ENCODE measurements around the gene CBL. TPM values are rescaled to one million over a fixed set of nuclear protein-coding genes. Genes with fewer than 3 reads are reported as not detected.

CBL gene
- total RNA-seq (2013; cell fraction: nucleolus; rRNA removed) = 28.7 and 29.6 TPM in 2 replicates
- total RNA-seq (2014; rRNA removed) (9.3 and 9.6 TPM in 2 replicates), total RNA-seq (2014; rRNA removed; fragmentation: Illumina TruSeq; extraction: Trizol) (9.4 and 10.0 TPM in 2 replicates), total RNA-seq (2021) (25.4 and 27.1 TPM in 2 replicates), polyA plus RNA-seq (2011; rRNA removed) (14.5 and 18.4 TPM in 2 replicates), polyA plus RNA-seq (2014; fragmentation: Illumina TruSeq; extraction: Trizol) (21.5 and 25.9 TPM in 2 replicates), polyA plus RNA-seq (2014; fragmentation: Nextera tagmentation; extraction: Ambion mirVana) (1 to 10 TPM; 3.9 to 7.6 TPM), polyA plus RNA-seq (2014; rRNA removed) (11.6 and 12.1 TPM in 2 replicates), polyA plus RNA-seq (2016; fragmentation: Nextera tagmentation; extraction: Ambion mirVana) (1 to 10 TPM; 8.2 to 8.8 TPM), polyA minus RNA-seq (2011; rRNA and poly(A)+ RNA removed) (20.2 and 23.0 TPM in 2 replicates), Bru-seq, nascent RNA (percentile 79 among the genes with signal in this experiment), BruChase-seq, experiment 1, labeled RNA remaining after a 6-hour chase (percentile 89 among the genes with signal in this experiment), BruChase-seq, experiment 2, labeled RNA remaining after a 2-hour chase (percentile 88 among the genes with signal in this experiment)
- 7.9 TPM for polyA plus RNA-seq (2011; ENCODE audit: low read depth)
- polyA plus RNA-seq (2011; cell fraction: cytosol; rRNA removed) = 11.4 and 16.9 TPM in 2 replicates
- 21.6 and 24.8 TPM in 2 replicates for polyA plus RNA-seq (2011; cell fraction: nucleus; rRNA removed)
- 9.4 and 12.4 TPM in 2 replicates for polyA plus RNA-seq (2012)
- 11.9 and 13.2 TPM in 2 replicates for polyA minus RNA-seq (2011; cell fraction: cytosol; rRNA and poly(A)+ RNA removed)
- polyA minus RNA-seq (2011; cell fraction: nucleus; rRNA and poly(A)+ RNA removed) = 8.0 and 13.5 TPM in 2 replicates
- long read RNA-seq, experiment 1, partial matches to known transcripts = 1 of 2 reads
- long read RNA-seq, experiment 1, other reads (novel, unspliced or antisense) = 1 of 2 reads
- long read RNA-seq, experiment 2, partial matches to known transcripts = 2 of 21 reads
- long read RNA-seq, experiment 2, other reads (novel, unspliced or antisense) = 19 of 21 reads

DNA sequence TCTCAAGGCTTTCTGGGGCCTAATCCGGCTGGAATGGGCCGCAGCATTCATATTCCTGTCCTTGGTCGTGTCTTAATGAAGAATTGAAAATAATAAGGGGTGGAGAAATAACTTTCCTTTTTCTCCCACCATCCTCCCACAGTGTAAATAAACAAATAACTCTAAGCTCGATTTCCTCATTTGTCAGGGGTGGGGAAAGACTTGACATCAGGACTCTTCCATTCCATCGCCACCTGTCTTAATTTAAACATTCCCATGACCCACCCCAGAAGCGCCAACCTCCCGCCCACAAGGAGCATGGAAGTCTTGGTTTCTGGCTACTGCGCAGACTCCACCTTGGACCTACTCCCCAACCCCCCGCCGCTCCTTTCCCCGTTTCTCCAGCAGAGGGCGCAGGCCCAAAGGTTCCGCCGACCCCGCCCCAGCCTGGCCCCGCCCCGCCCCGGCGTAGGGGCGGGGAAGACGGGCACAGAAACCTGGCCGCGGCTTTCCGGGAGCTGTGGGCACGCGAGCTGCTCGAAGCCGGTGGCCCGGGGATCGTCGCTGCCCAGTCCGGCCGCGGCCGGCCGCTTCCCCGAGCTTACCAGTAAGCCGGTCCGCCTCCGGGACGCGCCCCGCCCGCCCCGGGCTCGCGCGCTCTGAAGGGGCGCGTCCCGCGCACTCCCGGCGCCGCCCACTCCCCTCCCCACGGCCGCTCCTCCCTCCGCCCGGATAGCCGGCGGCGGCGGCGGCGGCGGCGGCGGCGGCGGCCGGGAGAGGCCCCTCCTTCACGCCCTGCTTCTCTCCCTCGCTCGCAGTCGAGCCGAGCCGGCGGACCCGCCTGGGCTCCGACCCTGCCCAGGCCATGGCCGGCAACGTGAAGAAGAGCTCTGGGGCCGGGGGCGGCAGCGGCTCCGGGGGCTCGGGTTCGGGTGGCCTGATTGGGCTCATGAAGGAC lies at the start of gene CBL:
TSS of gene CBL (plus strand) at position 766 of the 937 bp plus-strand sequence. CDS start at position 845, 79 bp downstream.
- H3K9ac ChIP-seq (ENCODE audit: control insufficient read depth, insufficient read depth, low read length) = peak within 1 kb of the TSS; percentile 83
- FAIRE-seq (peak; percentile 27), ATAC-seq (peak; percentile 91), DNase-seq (ENCODE audit: low read depth, low spot score) (peak; percentile 47)
- H3K9me3 ChIP-seq (replicated peaks; ENCODE audit: control insufficient read depth, insufficient read depth, low read length) = no peaks in the 10 kb centered on the region; the same call in 2 of the 3 replicates
- ChIA-PET RAD21 (ENCODE audit: unreplicated experiment) (interaction anchor here (0.9 to 3.6 kb wide), 14 partner anchors 10 to 138 kb away, joined by 3 to 44 read pairs (median 4); partner anchors contain the start of genes C2CD2L, HMBS and VPS11), SMC1A (ENCODE audit: uncharacterized antibody, unreplicated experiment) (interaction anchor here (0.6 to 4.0 kb wide), 9 partner anchors 9 to 139 kb away, joined by 3 to 42 read pairs (median 4); partner anchors contain the start of gene VPS11), CTCF (interaction anchor here (0.5 to 4.5 kb wide), 28 partner anchors 10 to 189 kb away, joined by 3 to 63 read pairs (median 4); partner anchors contain the start of genes DPAGT1, HMBS, NLRX1 and RNF26), POLR2A (interaction anchor here (0.5 to 2.4 kb wide), 18 partner anchors 10 to 413 kb away, joined by 3 to 20 read pairs (median 4); partner anchors contain the start of genes HINFP, HMBS and VPS11)
- peaks cover 46% of the 10 kb centered on the region for H3K79me2 ChIP-seq (ENCODE audit: control insufficient read depth, insufficient read depth, low read length)
- no peaks in the 10 kb centered on the region for H3K27me3 ChIP-seq (replicated peaks in 1 of 2; ENCODE audit: control insufficient read depth in 2 of 2, insufficient read depth in 2 of 2, low read length in 1 of 2)
- peak within 1 kb of the TSS; percentile 88 for H3K27ac ChIP-seq (ENCODE audit: control insufficient read depth, insufficient read depth)
- WGBS (ENCODE audit: insufficient coverage, insufficient replicate concordance, low lambda C conversion rate, missing lambda C conversion rate) = under 1% methylated on average over 53 of the region's 88 CpGs
- no TSS peak for BruUV-seq (replicated peaks)
- peaks cover 9% of the 10 kb centered on the region for H3K4me1 ChIP-seq (ENCODE audit: control insufficient read depth, insufficient read depth, low read length)
- H3K4me3 ChIP-seq = peak within 1 kb of the TSS; percentile 93
- H2AFZ ChIP-seq (ENCODE audit: control insufficient read depth, low read depth, low read length) = peak within 1 kb of the TSS; percentile 85
- H3K36me3 ChIP-seq (ENCODE audit: control insufficient read depth in 2 of 2, insufficient read depth in 2 of 2, low read length in 1 of 2) = no peaks in the 10 kb centered on the region
- peak within 1 kb of the TSS; percentile 86 for H3K4me2 ChIP-seq (ENCODE audit: control insufficient read depth, insufficient read depth)
- no peaks in the 10 kb centered on the region; the same call in 1 of the 2 replicates for H4K20me1 ChIP-seq (ENCODE audit: control insufficient read depth, insufficient read depth)
- intact Hi-C loops (cut with micrococcal nuclease; ENCODE audit: unreplicated experiment) = loop anchor here (1.0 to 5.0 kb wide), 2 partner anchors 78 to 116 kb away; no protein-coding TSS in a partner anchor
- in situ Hi-C loops (cut with MboI) = no loop called here
- TF ChIP-seq ESRRA (IDR thresholded peaks at IDR 0.05; ENCODE audit: low read length) = no peak
- TF ChIP-seq MXI1 (IDR thresholded peaks at IDR 0.05; ENCODE audit: low read depth, low read length) = 0 out of 2 replicates have a peak, but pooled peaks have one; percentile 22
- TF ChIP-seq MAX (IDR thresholded peaks at IDR 0.05; ENCODE audit: low read depth, low read length) = no peak
- peak; percentile 44; the same call in 1 of the 2 replicates for TF ChIP-seq CREB1 (IDR thresholded peaks at IDR 0.05; ENCODE audit: low read depth)
- TF ChIP-seq CTCF (IDR thresholded peaks at IDR 0.05 in 2 of 3, conservative IDR thresholded peaks at IDR 0.05 in 1 of 3; ENCODE audit: control insufficient read depth in 2 of 3, extremely low read depth in 1 of 3, insufficient read depth in 1 of 3, low read depth in 3 of 3, low read length in 3 of 3) = peak; percentile 85 to 92 (median 91)
- TF ChIP-seq, protein P1, sequence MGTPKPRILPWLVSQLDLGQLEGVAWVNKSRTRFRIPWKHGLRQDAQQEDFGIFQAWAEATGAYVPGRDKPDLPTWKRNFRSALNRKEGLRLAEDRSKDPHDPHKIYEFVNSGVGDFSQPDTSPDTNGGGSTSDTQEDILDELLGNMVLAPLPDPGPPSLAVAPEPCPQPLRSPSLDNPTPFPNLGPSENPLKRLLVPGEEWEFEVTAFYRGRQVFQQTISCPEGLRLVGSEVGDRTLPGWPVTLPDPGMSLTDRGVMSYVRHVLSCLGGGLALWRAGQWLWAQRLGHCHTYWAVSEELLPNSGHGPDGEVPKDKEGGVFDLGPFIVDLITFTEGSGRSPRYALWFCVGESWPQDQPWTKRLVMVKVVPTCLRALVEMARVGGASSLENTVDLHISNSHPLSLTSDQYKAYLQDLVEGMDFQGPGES (IDR thresholded peaks at IDR 0.05) = no peak
- TF ChIP-seq BCL11A (IDR thresholded peaks at IDR 0.05; ENCODE audit: low read depth, low read length) = no peak
- TF ChIP-seq EGR1 (IDR thresholded peaks at IDR 0.05; ENCODE audit: borderline replicate concordance in 1 of 2, low read depth in 2 of 2, low read length in 2 of 2) = 0 out of 3 replicates have a peak, but pooled peaks of 1 of the 2 experiments have one; percentile 53
- peak; percentile 81; the same call in 1 of the 2 replicates for TF ChIP-seq DPF2 (IDR thresholded peaks at IDR 0.05)
- TF ChIP-seq SMAD1 (IDR thresholded peaks at IDR 0.05; ENCODE audit: low read depth, partially characterized antibody) = no peak
- no peak for TF ChIP-seq MTA3 (IDR thresholded peaks at IDR 0.05; ENCODE audit: borderline replicate concordance, low read length)
- peak; percentile 75 for TF ChIP-seq IKZF1 (conservative IDR thresholded peaks at IDR 0.05)
- peak; percentile 6; the same call in 1 of the 2 replicates for TF ChIP-seq TAF1 (IDR thresholded peaks at IDR 0.05; ENCODE audit: borderline replicate concordance, low read depth, low read length)
- 0 out of 2 replicates have a peak, but pooled peaks have one; percentile 34 for TF ChIP-seq HCFC1 (IDR thresholded peaks at IDR 0.05; ENCODE audit: low read length)

Measured in GM12878 (cell line).